ENCODE measurements around the gene CLTB. TPM values are rescaled to one million over a fixed set of nuclear protein-coding genes. Genes with fewer than 3 reads are reported as not detected.

The CLTB gene
- total and polyA plus RNA-seq, 2 of the 8 experiments (the other 6 are each of a cell fraction or from before 2014, with no cell fraction given) = 25.9 to 34.9 TPM

GRCh38 chr5:176392526-176392925 is 23.8 kb downstream of the CLTB start:
- Histone ChIP-seq H3K79me1 (ENCODE audit: low read depth, low read length) (peaks cover 3% of the 10 kb centered on the region; the same call in 1 of the 2 replicates), H3K4me3 (ENCODE audit: extremely low read depth in 1 of 4, insufficient read depth in 2 of 4, low read depth in 3 of 4, low read length in 4 of 4) (no peak overlapping the region), H2AFZ (ENCODE audit: low read length) (no peak overlapping the region), H3K9ac (replicated peaks in 1 of 4; ENCODE audit: extremely low read depth in 1 of 4, low read depth in 3 of 4, low read length in 3 of 4) (no peak overlapping the region), H3K4me1 (replicated peaks in 1 of 4; ENCODE audit: control insufficient read depth in 3 of 4, insufficient read depth in 4 of 4, low read length in 3 of 4) (no peaks in the 10 kb centered on the region; a peak in 1 of 7 replicates), H3K36me3 (ENCODE audit: control insufficient read depth in 2 of 4, insufficient read depth in 4 of 4, low read length in 3 of 4) (no peaks in the 10 kb centered on the region; a peak in 1 of 8 replicates), H2BK5ac (ENCODE audit: low read depth, low read length) (no peak overlapping the region), H3K23me2 (ENCODE audit: low read depth, low read length) (peaks cover 7% of the 10 kb centered on the region; the same call in 1 of the 2 replicates), H3K27me3 (replicated peaks in 1 of 4; ENCODE audit: control insufficient read depth in 3 of 4, extremely low read depth in 1 of 4, insufficient read depth in 3 of 4, low read length in 3 of 4) (no peaks in the 10 kb centered on the region), H4K91ac (replicated peaks; ENCODE audit: insufficient read length, low read length) (no peak overlapping the region), H4K20me1 (replicated peaks in 1 of 2; ENCODE audit: control insufficient read depth in 1 of 2, insufficient read depth in 2 of 2, low read length in 2 of 2) (peaks cover 0 to 1% of the 10 kb centered on the region in 2 experiments), H2BK12ac (ENCODE audit: low read depth, low read length) (no peak overlapping the region), H3K14ac (ENCODE audit: insufficient read length) (no peak overlapping the region), H2BK20ac (ENCODE audit: low read length) (no peak overlapping the region), H3K4me2 (ENCODE audit: insufficient read depth in 1 of 2, low read depth in 2 of 2, low read length in 2 of 2) (no peak overlapping the region), H3K23ac (ENCODE audit: insufficient read length) (no peak overlapping the region), H3K56ac (replicated peaks; ENCODE audit: insufficient read length, low read depth, low read length) (no peak overlapping the region), H4K8ac (ENCODE audit: extremely low read depth, insufficient read depth, low read length) (no peak overlapping the region; the same call in 1 of the 2 replicates), H3K4ac (replicated peaks; ENCODE audit: insufficient read length, low read depth, low read length) (no peak overlapping the region), H3K9me3 (ENCODE audit: insufficient read depth in 2 of 2, low read depth in 1 of 2, low read length in 1 of 2) (no peaks in the 10 kb centered on the region), H2AK5ac (ENCODE audit: low read depth, low read length) (no peak overlapping the region), H3K18ac (ENCODE audit: extremely low read depth, low read length) (no peak overlapping the region), H3K27ac (ENCODE audit: low read depth, low read length) (no peak overlapping the region), H2BK120ac (replicated peaks; ENCODE audit: low read depth, low read length) (no peak overlapping the region), H3K79me2 (ENCODE audit: control insufficient read depth in 1 of 2, insufficient read depth in 2 of 2, low read length in 2 of 2) (peaks cover 0 to 7% of the 10 kb centered on the region in 2 experiments; a peak in 3 of 4 replicates), H2BK15ac (ENCODE audit: low read length) (no peak overlapping the region), H4K5ac (ENCODE audit: insufficient read length, low read depth, low read length) (no peak overlapping the region)
- ChIA-PET POLR2A (ENCODE audit: partially characterized antibody) (interaction anchor here (1.2 to 10.2 kb wide), 4 partner anchors 13 to 145 kb away, joined by 3 to 57 read pairs (median 7); partner anchors contain the start of genes KIAA1191 and RNF44), CTCF (ENCODE audit: partially characterized antibody) (interaction anchor here (0.6 to 7.9 kb wide), 6 partner anchors 8 to 180 kb away, joined by 3 to 83 read pairs (median 4); partner anchors contain the start of gene FAF2)
- DNase-seq (ENCODE audit: low read depth in 1 of 2, low spot score in 2 of 2) (no peak), FAIRE-seq (no peak)
- 97% methylated on average over 11 of the region's 11 CpGs; no CpG with 5 or more reads in 1 of the 2 experiments for WGBS, 2 experiments (ENCODE audit: extremely low coverage in 1 of 2, insufficient coverage in 1 of 2, insufficient read length in 1 of 2, insufficient replicate concordance in 2 of 2, low coverage in 1 of 2, low lambda C conversion rate in 2 of 2, missing lambda C conversion rate in 1 of 2)
- no peak for TF ChIP-seq PHF8 (conservative IDR thresholded peaks at IDR 0.05; ENCODE audit: low read depth, low read length)

All from H1 (cell line).